B cell (primary cell): ENCODE data around the gene CDK13. TPM values are rescaled to one million over a fixed set of nuclear protein-coding genes. Genes with fewer than 3 reads are reported as not detected.
A peak's percentile ranks its signal among the peaks of the same experiment; 100 is the strongest.

Source experiments
- ATAC-seq: fragments of 200-7000 bp; cut with Tn5 transposase; one replicate; pipeline ENCODE4 v1.10.0; 2021; ENCODE audit warnings: low read depth, mild to moderate bottlenecking, moderate number of reproducible peaks, moderate library complexity
- CTCF ChIA-PET: fragments of 350-600 bp; sonication (Branson Sonifier 250); formaldehyde crosslinking; loops from one replicate; lab custom pipeline; 2021; ENCODE audit warnings: antibody characterized with exemption, inconsistent platforms; lab: Charles Lee
- POLR2A ChIA-PET: fragments of 350-600 bp; sonication (Branson Sonifier 250); formaldehyde crosslinking; loops from one replicate; lab custom pipeline; 2021; ENCODE audit warnings: antibody characterized with exemption; lab: Charles Lee
- DNase-seq: peaks from one replicate; pipeline ENCODE4 v3.0.0; 2013
- H2AFZ ChIP-seq: 2 replicates; pipeline ENCODE4 v1.6.1; 2012; ENCODE audit warnings: mild to moderate bottlenecking, low read depth, low read length; ENCODE audit not compliant: insufficient read depth, poor library complexity, severe bottlenecking
- H3K27ac ChIP-seq, 2 donors: 1 replicate in 1 of 2; 2 replicates in 1 of 2; pipeline ENCODE4 v1.5.1; 2012 to 2013; ENCODE audit warnings: low read length in 2 of 2, mild to moderate bottlenecking in 2 of 2, moderate library complexity in 1 of 2
- H3K27me3 ChIP-seq, 4 experiments: fragments of 200-600 bp in 1 of 4; sonication (generic) in 1 of 4; replicated peaks in 1 of 4; 1 replicate in 2 of 4; 2 replicates in 2 of 4; pipeline versions ENCODE4 v1.6.1 to v1.7.0; 2013 to 2016; ENCODE audit warnings: low read length in 3 of 4, mild to moderate bottlenecking in 2 of 4, mixed read lengths in 1 of 4, moderate library complexity in 1 of 4; ENCODE audit not compliant: insufficient read depth in 4 of 4, control insufficient read depth in 3 of 4; ENCODE audit errors: control extremely low read depth in 1 of 4
- H3K36me3 ChIP-seq, 2 experiments: replicated peaks in 1 of 2; 1 replicate in 1 of 2; 2 replicates in 1 of 2; pipeline versions ENCODE4 v1.6.1 to v1.7.1; 2013; ENCODE audit warnings: low read length in 1 of 2; ENCODE audit not compliant: insufficient read depth in 2 of 2, control insufficient read depth in 1 of 2; ENCODE audit errors: control extremely low read depth in 1 of 2, extremely low read depth in 1 of 2
- H3K4me1 ChIP-seq, 2 donors: fragments of 200-600 bp in 1 of 2; sonication (generic) in 1 of 2; 1 replicate in 1 of 2; 2 replicates in 1 of 2; pipeline versions ENCODE4 v1.5.1 to v1.6.1; 2013 to 2017; ENCODE audit warnings: low read length in 2 of 2; ENCODE audit not compliant: control insufficient read depth in 2 of 2, insufficient read depth in 2 of 2
- H3K4me2 ChIP-seq: replicated peaks from 2 replicates; pipeline ENCODE3; 2012; ENCODE audit warnings: mild to moderate bottlenecking, low read depth, low read length; ENCODE audit not compliant: poor library complexity, severe bottlenecking
- H3K4me3 ChIP-seq, 5 experiments: fragments of 200-600 bp in 1 of 5; sonication (generic) in 1 of 5; 1 replicate in 3 of 5; 2 replicates in 2 of 5; pipeline versions ENCODE4 v1.5.1 to v1.7.0; 2011 to 2016; ENCODE audit warnings: low read length in 4 of 5, mild to moderate bottlenecking in 4 of 5, low read depth in 2 of 5, control low read depth in 1 of 5, moderate library complexity in 1 of 5; ENCODE audit not compliant: insufficient read depth in 1 of 5; ENCODE audit errors: control extremely low read depth in 1 of 5, extremely low read depth in 1 of 5
- H3K79me2 ChIP-seq: fragments of 200-600 bp; sonication (generic); one replicate; pipeline ENCODE4 v1.6.0; 2016; ENCODE audit warnings: low read length; ENCODE audit not compliant: control insufficient read depth, insufficient read depth
- H3K9ac ChIP-seq: fragments of 200-600 bp; sonication (generic); 2 replicates; pipeline ENCODE4 v1.6.1; 2017; ENCODE audit warnings: mild to moderate bottlenecking, low read length, moderate library complexity
- H3K9me3 ChIP-seq, 3 donors: one replicate each; pipeline versions ENCODE4 v1.6.1 to v1.7.1; 2013; ENCODE audit warnings: low read length in 2 of 3; ENCODE audit not compliant: control insufficient read depth in 2 of 3, insufficient read depth in 1 of 3; ENCODE audit errors: control extremely low read depth in 1 of 3
- H4K20me1 ChIP-seq: 2 replicates; pipeline ENCODE4 v1.6.0; 2012; ENCODE audit warnings: mild to moderate bottlenecking, low read length; ENCODE audit not compliant: insufficient read depth, control insufficient read depth, poor library complexity, severe bottlenecking
- H3K27ac Mint-ChIP-seq: one replicate; pipeline ENCODE4 v1.8.0; 2021; ENCODE audit warnings: mixed read lengths
- H3K27me3 Mint-ChIP-seq: one replicate; pipeline ENCODE4 v1.8.0; 2021; ENCODE audit warnings: mixed read lengths
- H3K4me1 Mint-ChIP-seq: one replicate; pipeline ENCODE4 v1.8.0; 2021; ENCODE audit warnings: mixed read lengths
- H3K4me3 Mint-ChIP-seq: one replicate; pipeline ENCODE4 v1.8.0; 2021; ENCODE audit warnings: mixed read lengths
- H3K9me3 Mint-ChIP-seq: one replicate; pipeline ENCODE4 v1.8.0; 2022; ENCODE audit warnings: mixed read lengths; ENCODE audit not compliant: insufficient read depth
- EZH2 ChIP-seq: IDR thresholded peaks from 2 replicates; pipeline ENCODE4 v1.6.1; 2012; ENCODE audit warnings: borderline replicate concordance, low read depth, mild to moderate bottlenecking, moderate library complexity, low read length; ENCODE audit not compliant: insufficient read depth, poor library complexity, severe bottlenecking
- WGBS: methylation state at CpG from one replicate; pipeline ENCODE4 v1.1.5; 2013; ENCODE audit warnings: missing lambda C conversion rate; ENCODE audit not compliant: insufficient coverage; 5-methylcytosine and 5-hydroxymethylcytosine counted together
- intact Hi-C: fragments of 100-400 bp; cut with micrococcal nuclease; formaldehyde crosslinking; loops from one replicate; pipeline ENCODE4 v1.10.0; 2022
- polyA plus RNA-seq: library from polyadenylated mRNA; depleted of rRNA; stranded (reverse); fragments of >200 nt; gene quantifications from 2 replicates; pipeline ENCODE4 v1.2.3, GENCODE V29; 2012
- total RNA-seq, 2 donors: library from RNA; stranded (reverse); fragments of 120-200 nt in 1 of 2; gene quantifications; 1 replicate in 1 of 2; 2 replicates in 1 of 2; pipeline versions ENCODE4 v1.2.3 to v1.2.4, GENCODE V29; 2013 to 2022
- TF ChIP-seq, protein P1 (sequence below): fragments of 200-600 bp; IDR thresholded peaks from one replicate; pipeline ENCODE4 v1.8.0; 2022; ENCODE audit warnings: antibody characterized with exemption, mild to moderate bottlenecking

CDK13 gene
- total and polyA plus RNA-seq, 2 donors (not counting 1 experiment from before 2014, with no cell fraction given): 56.1 to 146 TPM

DNA sequence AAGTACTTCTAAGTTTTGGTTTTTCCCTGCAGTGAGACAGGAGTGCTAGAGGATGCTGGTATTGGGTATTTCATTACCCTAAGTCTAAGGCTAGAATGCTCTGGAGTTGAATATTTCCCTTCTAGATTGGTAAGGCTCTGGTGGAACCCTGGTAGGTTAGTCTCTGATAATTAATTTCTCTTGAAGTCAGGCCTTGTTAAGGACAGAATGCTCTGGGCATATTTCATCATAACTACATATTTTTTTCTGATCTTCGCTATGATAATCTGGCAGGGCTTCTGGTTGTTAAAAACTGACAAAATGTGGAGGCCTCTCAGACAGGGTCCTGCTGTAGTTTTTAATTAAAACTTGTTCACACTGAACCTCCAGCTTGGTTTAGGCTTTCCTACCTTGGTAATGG lies 83.8 kb downstream of the CDK13 start:
- Histone ChIP-seq H3K79me2 (peaks cover 47% of the 10 kb centered on the region), H2AFZ (no peak overlapping the region), H3K4me1 (peaks cover 0 to 4% of the 10 kb centered on the region in 2 donors), H3K36me3 (peaks cover 4 to 28% of the 10 kb centered on the region in 2 experiments), H3K9ac (no peak overlapping the region), H3K9me3 (peaks cover 0 to 6% (median 0%) of the 10 kb centered on the region in 3 donors), H3K27ac (peak overlapping the region in 1 of 2 donors; percentile 7), H3K4me3 (no peak overlapping the region), H4K20me1 (peaks cover 3% of the 10 kb centered on the region), H3K27me3 (no peaks in the 10 kb centered on the region), H3K4me2 (no peak overlapping the region)
- ChIA-PET CTCF (interaction anchor here (0.6 to 5.1 kb wide), 3 partner anchors 18 to 137 kb away, joined by 4 to 19 read pairs (median 7); no protein-coding TSS in a partner anchor), POLR2A (no interaction called here)
- Mint-ChIP-seq H3K4me1 (peaks cover 21% of the 10 kb centered on the region), H3K4me3 (no peak overlapping the region), H3K9me3 (no peaks in the 10 kb centered on the region), H3K27me3 (no peaks in the 10 kb centered on the region), H3K27ac (no peak overlapping the region)
- ATAC-seq (no peak), DNase-seq (no peak)
- no CpG with 5 or more reads among the region's 1 CpG for WGBS
- TF ChIP-seq, protein P1, sequence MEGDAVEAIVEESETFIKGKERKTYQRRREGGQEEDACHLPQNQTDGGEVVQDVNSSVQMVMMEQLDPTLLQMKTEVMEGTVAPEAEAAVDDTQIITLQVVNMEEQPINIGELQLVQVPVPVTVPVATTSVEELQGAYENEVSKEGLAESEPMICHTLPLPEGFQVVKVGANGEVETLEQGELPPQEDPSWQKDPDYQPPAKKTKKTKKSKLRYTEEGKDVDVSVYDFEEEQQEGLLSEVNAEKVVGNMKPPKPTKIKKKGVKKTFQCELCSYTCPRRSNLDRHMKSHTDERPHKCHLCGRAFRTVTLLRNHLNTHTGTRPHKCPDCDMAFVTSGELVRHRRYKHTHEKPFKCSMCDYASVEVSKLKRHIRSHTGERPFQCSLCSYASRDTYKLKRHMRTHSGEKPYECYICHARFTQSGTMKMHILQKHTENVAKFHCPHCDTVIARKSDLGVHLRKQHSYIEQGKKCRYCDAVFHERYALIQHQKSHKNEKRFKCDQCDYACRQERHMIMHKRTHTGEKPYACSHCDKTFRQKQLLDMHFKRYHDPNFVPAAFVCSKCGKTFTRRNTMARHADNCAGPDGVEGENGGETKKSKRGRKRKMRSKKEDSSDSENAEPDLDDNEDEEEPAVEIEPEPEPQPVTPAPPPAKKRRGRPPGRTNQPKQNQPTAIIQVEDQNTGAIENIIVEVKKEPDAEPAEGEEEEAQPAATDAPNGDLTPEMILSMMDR: no peak
- no peak for TF ChIP-seq EZH2
- intact Hi-C loops: no loop called here

GRCh38 chr7:40041456-40041855 lies 91.4 kb downstream of the CDK13 start:
- no peak overlapping the region for H3K4me3 Mint-ChIP-seq
- POLR2A ChIA-PET: no interaction called here
- H3K79me2 ChIP-seq: peaks cover 18% of the 10 kb centered on the region

More at GRCh38 chr7:40041456-40041855, 91.4 kb downstream of the CDK13 start:
- Histone ChIP-seq H2AFZ (no peak overlapping the region), H3K9me3 (no peaks in the 10 kb centered on the region), H3K4me1 (peaks cover 0 to 4% of the 10 kb centered on the region in 2 donors), H3K27me3 (no peaks in the 10 kb centered on the region), H3K9ac (no peak overlapping the region), H4K20me1 (peaks cover 4% of the 10 kb centered on the region), H3K4me3 (no peak overlapping the region), H3K4me2 (no peak overlapping the region), H3K36me3 (peaks cover 4 to 24% of the 10 kb centered on the region in 2 experiments), H3K27ac (no peak overlapping the region)
- ATAC-seq (no peak), DNase-seq (no peak)
- Mint-ChIP-seq H3K27me3 (no peaks in the 10 kb centered on the region), H3K9me3 (no peaks in the 10 kb centered on the region), H3K4me1 (peaks cover 5% of the 10 kb centered on the region), H3K27ac (no peak overlapping the region)
- intact Hi-C loops: no loop called here
- no CpG with 5 or more reads among the region's 2 CpGs for WGBS
- CTCF ChIA-PET: interaction anchor here (0.5 to 3.1 kb wide), 4 partner anchors 11 to 588 kb away, joined by 3 to 15 read pairs (median 4); no protein-coding TSS in a partner anchor
- no peak for TF ChIP-seq EZH2
- TF ChIP-seq, protein P1: no peak
